MM.1S (cell line): ENCODE measurements around the gene ZNF701.
"Not testable (repeated sequence)": the region's sequence is repeated elsewhere in the genome, so short reads cannot be mapped to it uniquely, and the experiment has no call there.

Source experiments
- DNase-seq: peaks from one replicate; pipeline ENCODE4 v3.0.0-alpha.2; 2015
- H2AFZ ChIP-seq: fragments of 300-600 bp; sonication (generic); 2 replicates; pipeline ENCODE4 v1.6.0; 2016; ENCODE audit warnings: antibody characterized with exemption, low read length
- H3F3A ChIP-seq: fragments of 300-600 bp; sonication (generic); 2 replicates; pipeline ENCODE4 v1.6.1; 2016; ENCODE audit warnings: mild to moderate bottlenecking, antibody characterized with exemption, low read length, moderate library complexity, mixed read lengths; ENCODE audit not compliant: insufficient read depth
- H3K27ac ChIP-seq: fragments of 300-600 bp; sonication (generic); 2 replicates; pipeline ENCODE4 v1.5.1; 2016; ENCODE audit warnings: mild to moderate bottlenecking, low read length
- H3K27me3 ChIP-seq: fragments of 300-600 bp; sonication (generic); replicated peaks from 2 replicates; pipeline ENCODE4 v1.6.0; 2016; ENCODE audit warnings: low read length; ENCODE audit not compliant: insufficient read depth
- H3K36me3 ChIP-seq: fragments of 300-600 bp; sonication (generic); replicated peaks from 2 replicates; pipeline ENCODE4 v1.6.1; 2016; ENCODE audit warnings: mild to moderate bottlenecking, low read length, mixed read lengths; ENCODE audit not compliant: insufficient read depth
- H3K4me1 ChIP-seq: fragments of 300-600 bp; sonication (generic); 2 replicates; pipeline ENCODE4 v1.6.1; 2016; ENCODE audit warnings: low read length, mixed read lengths
- H3K4me2 ChIP-seq: fragments of 300-600 bp; sonication (generic); 2 replicates; pipeline ENCODE4 v1.6.0; 2016; ENCODE audit warnings: low read depth, low read length
- H3K4me3 ChIP-seq: fragments of 300-600 bp; sonication (generic); 2 replicates; pipeline ENCODE4 v1.5.1; 2016; ENCODE audit warnings: low read length, mixed read lengths
- H3K79me2 ChIP-seq: fragments of 300-600 bp; sonication (generic); 2 replicates; pipeline ENCODE4 v1.6.1; 2016; ENCODE audit warnings: mixed run types, low read length, mixed read lengths
- H3K9ac ChIP-seq: fragments of 300-600 bp; sonication (generic); 2 replicates; pipeline ENCODE4 v1.6.1; 2016; ENCODE audit warnings: low read length, mixed read lengths
- H3K9me2 ChIP-seq: fragments of 300-600 bp; sonication (generic); replicated peaks from 2 replicates; pipeline ENCODE4 v1.6.1; 2016; ENCODE audit warnings: mild to moderate bottlenecking, low read length, mixed read lengths; ENCODE audit not compliant: insufficient read depth
- H3K9me3 ChIP-seq: fragments of 300-600 bp; sonication (generic); replicated peaks from 2 replicates; pipeline ENCODE4 v1.6.1; 2016; ENCODE audit warnings: mild to moderate bottlenecking, low read length, mixed read lengths; ENCODE audit not compliant: insufficient read depth
- H4K20me1 ChIP-seq: fragments of 300-600 bp; sonication (generic); 2 replicates; pipeline ENCODE4 v1.6.1; 2016; ENCODE audit warnings: mild to moderate bottlenecking, low read length, moderate library complexity, mixed read lengths; ENCODE audit not compliant: insufficient read depth
- CTCF ChIP-seq: fragments of 300-600 bp; sonication (generic); IDR thresholded peaks from 2 replicates; pipeline ENCODE4 v1.5.1; 2016; ENCODE audit warnings: antibody characterized with exemption, low read length, mixed read lengths
- EZH2 ChIP-seq: fragments of 300-600 bp; sonication (generic); optimal IDR thresholded peaks from 2 replicates; pipeline ENCODE3; 2017; ENCODE audit warnings: low read depth, mild to moderate bottlenecking, antibody characterized with exemption, low read length, mixed read lengths
- EZH2phosphoT487 ChIP-seq: fragments of 300-600 bp; sonication (generic); IDR thresholded peaks from 2 replicates; pipeline ENCODE4 v1.6.1; 2018; ENCODE audit warnings: antibody characterized with exemption, low read length

The ZNF701 gene

DNA sequence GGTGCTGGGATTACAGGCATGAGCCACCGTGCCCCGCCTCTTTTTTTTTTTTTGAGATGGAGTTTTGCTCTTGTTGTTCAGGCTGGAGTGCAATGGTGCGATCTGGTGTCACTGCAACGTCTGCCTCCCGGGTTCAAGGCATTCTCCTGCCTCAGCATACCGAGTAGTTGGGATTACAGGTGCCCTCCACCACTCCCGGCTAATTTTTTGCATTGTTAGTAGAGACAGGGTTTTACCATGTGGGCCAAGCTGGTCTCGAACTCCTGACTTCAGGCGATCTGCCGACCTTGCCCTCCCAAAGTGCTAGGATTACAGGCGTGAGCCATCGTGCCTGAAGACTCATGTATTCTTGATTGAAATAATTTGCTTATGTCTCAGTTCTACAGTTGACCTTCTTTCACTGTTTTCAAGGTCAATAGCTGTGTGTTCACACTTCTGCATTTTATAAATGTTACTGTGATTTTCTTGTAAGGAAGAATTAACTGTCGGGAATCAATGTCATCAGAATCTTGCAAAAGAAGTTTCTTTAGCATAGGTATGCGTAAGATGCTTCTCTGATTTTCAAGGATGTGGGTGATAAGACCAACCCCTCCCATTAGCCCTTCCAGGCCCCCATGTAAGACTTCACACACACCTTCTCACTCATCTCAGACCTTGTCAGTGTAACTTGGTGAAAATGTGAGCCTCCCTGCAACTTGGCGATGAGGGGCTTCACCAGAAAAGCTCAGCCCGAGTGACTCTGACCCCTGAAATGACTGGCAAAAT lies 12.7 kb upstream of the ZNF701 start:
- Histone ChIP-seq H3K9ac (no peak overlapping the region), H3K9me3 (no peaks in the 10 kb centered on the region), H3K27me3 (no peaks in the 10 kb centered on the region), H3K36me3 (peaks cover 5% of the 10 kb centered on the region; the same call in 1 of the 2 replicates), H3K9me2 (no peaks in the 10 kb centered on the region), H3K4me3 (no peak overlapping the region), H3K4me1 (no peaks in the 10 kb centered on the region), H3K27ac (no peak overlapping the region), H2AFZ (no peak overlapping the region), H3K79me2 (no peaks in the 10 kb centered on the region), H3F3A (no peaks in the 10 kb centered on the region), H3K4me2 (no peak overlapping the region), H4K20me1 (no peaks in the 10 kb centered on the region)
- DNase-seq, result no peak
- TF ChIP-seq CTCF (no peak), EZH2phosphoT487 (no peak), EZH2 (no peak)

- not testable (repeated sequence) for H3K4me2 ChIP-seq, H3K27ac ChIP-seq, H3F3A ChIP-seq, H3K9ac ChIP-seq, DNase-seq, H3K4me1 ChIP-seq, H3K9me2 ChIP-seq, H3K9me3 ChIP-seq, H3K27me3 ChIP-seq, H3K4me3 ChIP-seq, H4K20me1 ChIP-seq, H2AFZ ChIP-seq, H3K79me2 ChIP-seq, H3K36me3 ChIP-seq
Observed at GRCh38 chr19:52558732-52559445, 11.2 kb upstream of the ZNF701 start.

GRCh38 chr19:52561611-52562010 lies 8.5 kb upstream of the ZNF701 start:
- H3K36me3 ChIP-seq, result not testable (repeated sequence)

GRCh38 chr19:52566121-52566520 lies 4.0 kb upstream of the ZNF701 start:
- no peaks in the 10 kb centered on the region for H3K27me3 ChIP-seq
- DNase-seq, result no peak
- H4K20me1 ChIP-seq, result no peaks in the 10 kb centered on the region
- no peak overlapping the region for H3K4me3 ChIP-seq
- no peak overlapping the region for H3K9ac ChIP-seq
- no peaks in the 10 kb centered on the region for H3K9me2 ChIP-seq
- no peaks in the 10 kb centered on the region for H3K79me2 ChIP-seq
- no peaks in the 10 kb centered on the region for H3F3A ChIP-seq
- no peak overlapping the region for H2AFZ ChIP-seq
- H3K4me2 ChIP-seq, result no peak overlapping the region
- TF ChIP-seq EZH2phosphoT487 (no peak), CTCF (no peak), EZH2 (no peak)
- H3K27ac ChIP-seq, result no peak overlapping the region
- no peaks in the 10 kb centered on the region for H3K9me3 ChIP-seq
- no peaks in the 10 kb centered on the region for H3K36me3 ChIP-seq
- no peaks in the 10 kb centered on the region for H3K4me1 ChIP-seq

More at GRCh38 chr19:52561611-52562010, 8.5 kb upstream of the ZNF701 start:
- not testable (repeated sequence) for H3K4me2 ChIP-seq, H4K20me1 ChIP-seq, H3K27ac ChIP-seq, DNase-seq, H3K4me3 ChIP-seq, H3K79me2 ChIP-seq, H3K9me3 ChIP-seq, H3K27me3 ChIP-seq, H2AFZ ChIP-seq, H3F3A ChIP-seq, H3K9me2 ChIP-seq, H3K4me1 ChIP-seq, H3K9ac ChIP-seq
